Glutamatergic neuron (in vitro differentiated cells): ENCODE data around the gene BAG5. TPM values are rescaled to one million over a fixed set of nuclear protein-coding genes. Genes with fewer than 3 reads are reported as not detected.
"Not testable (repeated sequence)": the region's sequence is repeated elsewhere in the genome, so short reads cannot be mapped to it uniquely, and the experiment has no call there.

Experiments
- DNase-seq: peaks from one replicate; pipeline ENCODE4 v3.0.0; 2022
- H3K27ac Mint-ChIP-seq: one replicate; pipeline ENCODE4 v1.8.0; 2020; ENCODE audit warnings: mild to moderate bottlenecking, mixed read lengths, inconsistent platforms; ENCODE audit not compliant: unreplicated experiment
- H3K27me3 Mint-ChIP-seq: one replicate; pipeline ENCODE4 v1.8.0; 2020; ENCODE audit warnings: mild to moderate bottlenecking, moderate library complexity, mixed read lengths, inconsistent platforms; ENCODE audit not compliant: unreplicated experiment
- H3K36me3 Mint-ChIP-seq: one replicate; pipeline ENCODE4 v1.8.0; 2020; ENCODE audit warnings: mild to moderate bottlenecking, mixed read lengths, inconsistent platforms; ENCODE audit not compliant: unreplicated experiment
- H3K4me1 Mint-ChIP-seq: one replicate; pipeline ENCODE4 v1.8.0; 2020; ENCODE audit warnings: mild to moderate bottlenecking, low read depth, mixed read lengths, inconsistent platforms; ENCODE audit not compliant: unreplicated experiment
- H3K4me3 Mint-ChIP-seq: one replicate; pipeline ENCODE4 v1.8.0; 2020; ENCODE audit warnings: mild to moderate bottlenecking, mixed read lengths, inconsistent platforms; ENCODE audit not compliant: unreplicated experiment
- H3K9me3 Mint-ChIP-seq: one replicate; pipeline ENCODE4 v1.8.0; 2020; ENCODE audit warnings: mild to moderate bottlenecking, moderate library complexity, mixed read lengths, inconsistent platforms; ENCODE audit not compliant: unreplicated experiment
- total RNA-seq: library from RNA; stranded (reverse); fragmentation: NEBNext Ultra II Directional; extraction: Animal tissue kit (Norgen Biotek cat#: 25700); gene quantifications from one replicate; pipeline ENCODE4 v1.2.1, GENCODE V29; 2021; ENCODE audit not compliant: unreplicated experiment
- TF ChIP-seq, protein P1 (sequence below): fragments of 200-600 bp; sonication (generic); IDR thresholded peaks from one replicate; pipeline ENCODE4 v1.5.0; 2021; ENCODE audit not compliant: partially characterized antibody, unreplicated experiment

Gene BAG5
- total RNA-seq, 1 donor from 2014 or later, result 34.4 TPM

- Mint-ChIP-seq H3K4me3 (no peak overlapping the region), H3K27ac (no peak overlapping the region)
Measured at GRCh38 chr14:103514596-103515421, 47.6 kb downstream of the BAG5 start.

DNA sequence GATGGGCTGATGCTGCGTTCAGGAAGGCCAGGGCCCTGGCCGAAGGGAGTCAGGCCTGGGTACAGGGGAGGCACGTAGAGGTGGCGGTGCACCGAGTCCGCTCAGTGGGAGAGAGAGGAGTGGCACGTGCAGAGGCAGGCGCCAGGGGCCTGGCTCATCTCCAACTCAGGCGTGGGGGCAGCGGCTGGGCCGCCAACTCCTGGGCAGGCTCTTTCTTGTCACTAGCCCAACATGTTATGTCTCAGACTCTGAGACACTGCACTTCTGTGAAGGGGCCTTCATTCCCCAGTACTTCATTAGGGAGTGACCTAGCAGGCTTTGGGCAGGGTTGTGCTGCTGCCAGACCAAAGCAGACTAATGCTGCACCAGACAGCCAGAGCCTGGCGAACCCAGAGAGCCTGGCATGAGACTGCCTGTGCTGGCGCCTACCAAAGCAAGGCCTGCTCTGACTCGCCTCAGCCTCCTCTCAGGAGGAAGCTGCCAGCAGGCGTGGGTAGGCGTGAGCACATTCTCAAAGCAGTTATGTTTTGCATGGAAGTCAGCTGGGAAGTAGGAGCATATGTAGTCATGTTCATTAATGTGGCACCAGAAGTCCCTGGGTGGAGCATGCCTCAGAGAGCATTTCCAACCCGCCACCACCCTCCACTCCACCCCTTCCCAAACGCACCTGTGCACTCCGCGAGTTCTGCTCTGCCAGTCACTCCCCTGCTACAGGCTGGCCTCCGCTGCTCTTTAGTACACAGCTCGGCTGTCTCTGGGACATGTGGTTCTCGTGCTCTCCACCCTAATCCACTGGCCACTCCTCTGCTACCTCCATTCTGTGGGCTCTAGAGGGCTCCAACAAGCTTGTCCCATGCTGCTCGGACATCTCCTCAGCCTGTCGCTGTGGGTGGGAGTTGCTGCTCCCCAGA, 49.5 kb downstream of the BAG5 start:
- H3K4me1 Mint-ChIP-seq, result peaks cover 5% of the 10 kb centered on the region
- TF ChIP-seq, protein P1, sequence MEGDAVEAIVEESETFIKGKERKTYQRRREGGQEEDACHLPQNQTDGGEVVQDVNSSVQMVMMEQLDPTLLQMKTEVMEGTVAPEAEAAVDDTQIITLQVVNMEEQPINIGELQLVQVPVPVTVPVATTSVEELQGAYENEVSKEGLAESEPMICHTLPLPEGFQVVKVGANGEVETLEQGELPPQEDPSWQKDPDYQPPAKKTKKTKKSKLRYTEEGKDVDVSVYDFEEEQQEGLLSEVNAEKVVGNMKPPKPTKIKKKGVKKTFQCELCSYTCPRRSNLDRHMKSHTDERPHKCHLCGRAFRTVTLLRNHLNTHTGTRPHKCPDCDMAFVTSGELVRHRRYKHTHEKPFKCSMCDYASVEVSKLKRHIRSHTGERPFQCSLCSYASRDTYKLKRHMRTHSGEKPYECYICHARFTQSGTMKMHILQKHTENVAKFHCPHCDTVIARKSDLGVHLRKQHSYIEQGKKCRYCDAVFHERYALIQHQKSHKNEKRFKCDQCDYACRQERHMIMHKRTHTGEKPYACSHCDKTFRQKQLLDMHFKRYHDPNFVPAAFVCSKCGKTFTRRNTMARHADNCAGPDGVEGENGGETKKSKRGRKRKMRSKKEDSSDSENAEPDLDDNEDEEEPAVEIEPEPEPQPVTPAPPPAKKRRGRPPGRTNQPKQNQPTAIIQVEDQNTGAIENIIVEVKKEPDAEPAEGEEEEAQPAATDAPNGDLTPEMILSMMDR, result no peak
- peaks cover 7% of the 10 kb centered on the region for H3K27me3 Mint-ChIP-seq
- H3K4me3 Mint-ChIP-seq, result no peak overlapping the region
- no peak for DNase-seq
- H3K36me3 Mint-ChIP-seq, result no peaks in the 10 kb centered on the region
- peaks cover 13% of the 10 kb centered on the region for H3K9me3 Mint-ChIP-seq
- H3K27ac Mint-ChIP-seq, result peak overlapping the region; percentile 31

More at GRCh38 chr14:103514596-103515421, 47.6 kb downstream of the BAG5 start:
- peaks cover 25% of the 10 kb centered on the region for H3K9me3 Mint-ChIP-seq
- no peaks in the 10 kb centered on the region for H3K36me3 Mint-ChIP-seq
- TF ChIP-seq, protein P1, result no peak
- H3K27me3 Mint-ChIP-seq, result peaks cover 12% of the 10 kb centered on the region
- peaks cover 8% of the 10 kb centered on the region for H3K4me1 Mint-ChIP-seq
- DNase-seq, result no peak

- not testable (repeated sequence) for H3K4me3 Mint-ChIP-seq, H3K27ac Mint-ChIP-seq, H3K27me3 Mint-ChIP-seq, H3K36me3 Mint-ChIP-seq, H3K4me1 Mint-ChIP-seq, DNase-seq
- peaks cover 12% of the 10 kb centered on the region for H3K9me3 Mint-ChIP-seq
Measured at GRCh38 chr14:103512180-103512579, 50.3 kb downstream of the BAG5 start.

DNA sequence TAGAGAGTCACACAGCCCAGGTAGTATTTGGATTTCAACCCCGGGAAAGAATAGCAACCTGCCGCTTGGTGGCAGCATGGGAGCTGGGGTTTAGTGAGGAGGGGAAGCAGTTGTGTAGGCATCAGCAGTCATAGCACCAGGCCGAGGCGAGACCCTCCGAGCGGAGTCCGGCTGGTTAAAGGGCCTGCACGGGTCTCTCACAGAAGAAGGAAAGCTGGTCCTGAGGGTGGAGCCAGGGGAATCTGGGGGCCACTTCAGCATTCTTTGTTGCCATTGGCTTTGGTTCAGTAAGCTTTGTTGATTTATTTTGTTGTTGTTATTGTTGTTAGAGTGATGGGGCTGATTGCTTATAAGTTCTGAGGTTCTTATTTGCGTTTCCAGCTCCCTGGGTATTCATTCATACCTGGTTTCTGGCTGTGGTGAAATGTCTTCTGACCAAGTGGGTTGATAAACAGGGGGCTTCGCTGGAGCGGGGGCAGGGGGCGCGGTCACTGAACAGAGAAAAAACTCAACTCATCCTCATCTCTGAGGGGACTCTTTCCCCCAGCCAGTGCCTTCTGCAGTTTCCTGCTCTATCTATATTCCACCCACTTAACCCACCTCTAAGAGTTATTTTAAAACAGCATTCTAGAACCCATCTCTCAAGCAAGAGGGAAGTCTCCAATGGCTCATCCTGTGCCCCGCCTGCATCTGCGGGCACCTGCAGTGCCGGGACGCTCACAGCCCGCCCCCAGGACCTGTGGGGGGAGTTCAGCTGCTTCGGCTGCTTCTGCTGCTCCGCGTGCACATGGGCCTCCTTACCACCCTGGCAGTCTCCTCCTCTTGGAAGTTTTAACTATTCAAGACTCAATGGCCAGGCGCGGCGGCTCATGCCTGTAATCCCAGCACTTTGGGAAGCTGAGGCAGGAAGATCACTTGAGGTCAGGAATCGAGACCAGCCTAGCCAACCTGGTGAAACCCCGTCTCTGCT, 51.4 kb downstream of the BAG5 start:
- no peak overlapping the region for H3K4me3 Mint-ChIP-seq
- peaks cover 11% of the 10 kb centered on the region for H3K9me3 Mint-ChIP-seq
- peaks cover 4% of the 10 kb centered on the region for H3K27me3 Mint-ChIP-seq
- no peak for DNase-seq
- H3K27ac Mint-ChIP-seq, result no peak overlapping the region
- TF ChIP-seq, protein P1, result no peak
- H3K36me3 Mint-ChIP-seq, result peaks cover 6% of the 10 kb centered on the region
- H3K4me1 Mint-ChIP-seq, result peaks cover 4% of the 10 kb centered on the region
